Measurements from ENCODE around the gene CCDC15.

The CCDC15 gene

GRCh38 chr11:125063429-125064043 is 109.5 kb downstream of the CCDC15 start:
- in situ Hi-C loops (cut with HindIII; ENCODE audit: low sequenced_read_pairs): no loop called here

- in situ Hi-C loops (cut with HindIII; ENCODE audit: low sequenced_read_pairs): no loop called here
Measured at GRCh38 chr11:125064070-125064469, 110.1 kb downstream of the CCDC15 start.

GRCh38 chr11:125068368-125068767 is 114.4 kb downstream of the CCDC15 start:
- in situ Hi-C loops (cut with HindIII; ENCODE audit: low sequenced_read_pairs): no loop called here

GRCh38 chr11:125069008-125069407 is 115.0 kb downstream of the CCDC15 start:
- in situ Hi-C loops (cut with HindIII; ENCODE audit: low sequenced_read_pairs): no loop called here

GRCh38 chr11:125069796-125070195 is 115.8 kb downstream of the CCDC15 start:
- in situ Hi-C loops (cut with HindIII; ENCODE audit: low sequenced_read_pairs): no loop called here

- in situ Hi-C loops (cut with HindIII; ENCODE audit: low sequenced_read_pairs): no loop called here
Measured at GRCh38 chr11:125070699-125071254, 116.8 kb downstream of the CCDC15 start.

- in situ Hi-C loops (cut with HindIII; ENCODE audit: low sequenced_read_pairs): no loop called here
Measured at GRCh38 chr11:125071435-125071834, 117.4 kb downstream of the CCDC15 start.

- in situ Hi-C loops (cut with HindIII; ENCODE audit: low sequenced_read_pairs): no loop called here
Measured at GRCh38 chr11:125071846-125072217, 117.8 kb downstream of the CCDC15 start.

- in situ Hi-C loops (cut with HindIII; ENCODE audit: low sequenced_read_pairs): no loop called here
Measured at GRCh38 chr11:125072218-125072960, 118.4 kb downstream of the CCDC15 start.

GRCh38 chr11:125072961-125073590 is 119.1 kb downstream of the CCDC15 start:
- in situ Hi-C loops (cut with HindIII; ENCODE audit: low sequenced_read_pairs): no loop called here

- in situ Hi-C loops (cut with HindIII; ENCODE audit: low sequenced_read_pairs): no loop called here
Measured at GRCh38 chr11:125073616-125074483, 119.8 kb downstream of the CCDC15 start.

- in situ Hi-C loops (cut with HindIII; ENCODE audit: low sequenced_read_pairs): no loop called here
Measured at GRCh38 chr11:125074511-125075241, 120.7 kb downstream of the CCDC15 start.

GRCh38 chr11:125075242-125075625 is 121.2 kb downstream of the CCDC15 start:
- in situ Hi-C loops (cut with HindIII; ENCODE audit: low sequenced_read_pairs): no loop called here

- in situ Hi-C loops (cut with HindIII; ENCODE audit: low sequenced_read_pairs): no loop called here
Measured at GRCh38 chr11:125075900-125076317, 121.9 kb downstream of the CCDC15 start.

- in situ Hi-C loops (cut with HindIII; ENCODE audit: low sequenced_read_pairs): no loop called here
Measured at GRCh38 chr11:125076378-125076945, 122.5 kb downstream of the CCDC15 start.

- in situ Hi-C loops (cut with HindIII; ENCODE audit: low sequenced_read_pairs): no loop called here
Measured at GRCh38 chr11:125078016-125078415, 124.0 kb downstream of the CCDC15 start.

GRCh38 chr11:125078516-125079140 is 124.6 kb downstream of the CCDC15 start:
- in situ Hi-C loops (cut with HindIII; ENCODE audit: low sequenced_read_pairs): no loop called here

- in situ Hi-C loops (cut with HindIII; ENCODE audit: low sequenced_read_pairs): no loop called here
Measured at GRCh38 chr11:125079151-125079877, 125.3 kb downstream of the CCDC15 start.
